GM12892 (cell line): ENCODE data around the gene DTX1.

Experiments used
- POLR2A ChIP-seq: IDR thresholded peaks from 2 replicates; pipeline ENCODE4 v1.6.1; 2011; ENCODE audit warnings: low read depth, low read length, control low read depth
- POLR2AphosphoS5 ChIP-seq: IDR thresholded peaks from 2 replicates; pipeline ENCODE4 v1.6.1; 2011; ENCODE audit warnings: low read depth, low read length, control low read depth
- TAF1 ChIP-seq: IDR thresholded peaks from 2 replicates; pipeline ENCODE4 v1.6.1; 2011; ENCODE audit warnings: low read depth, mild to moderate bottlenecking, control low read depth, low read length, borderline replicate concordance

- TF ChIP-seq POLR2AphosphoS5: no peak
- TF ChIP-seq TAF1: no peak
- TF ChIP-seq POLR2A: no peak
Measured at GRCh38 chr12:113116875-113117274, 60.3 kb downstream of the DTX1 start.
